ENCODE measurements around the gene MAPK7. TPM values are rescaled to one million over a fixed set of nuclear protein-coding genes. Genes with fewer than 3 reads are reported as not detected.

MAPK7 gene
- total RNA-seq, 2 donors from 2014 or later: 49.2 to 51.2 TPM

GRCh38 chr17:19412984-19413383 is 34.7 kb downstream of the MAPK7 start:
- ATAC-seq (ENCODE audit: insufficient number of reproducible peaks, low FRiP score, low read depth): no peak
- no peaks in the 10 kb centered on the region for H3K9me3 ChIP-seq
- H3K27me3 ChIP-seq (replicated peaks; ENCODE audit: insufficient read depth): no peaks in the 10 kb centered on the region
- peaks cover 0 to 13% of the 10 kb centered on the region in 2 donors for H3K4me1 ChIP-seq (ENCODE audit: control insufficient read depth in 1 of 2, low read depth in 2 of 2)
- no peaks in the 10 kb centered on the region for H3K36me3 ChIP-seq
- no peak for DNase-seq (ENCODE audit: low spot score)
- no peak overlapping the region for H3K27ac ChIP-seq
- H3K4me3 ChIP-seq: no peak overlapping the region
- no peak for TF ChIP-seq CTCF (IDR thresholded peaks at IDR 0.05)

- ATAC-seq (ENCODE audit: insufficient number of reproducible peaks, low FRiP score, low read depth): no peak
- H3K27ac ChIP-seq: no peak overlapping the region
- no peak for DNase-seq (ENCODE audit: low spot score)
- no peak overlapping the region for H3K4me3 ChIP-seq
- peaks cover 0 to 13% of the 10 kb centered on the region in 2 donors for H3K4me1 ChIP-seq (ENCODE audit: control insufficient read depth in 1 of 2, low read depth in 2 of 2)
- TF ChIP-seq CTCF (IDR thresholded peaks at IDR 0.05): no peak
- H3K27me3 ChIP-seq (replicated peaks; ENCODE audit: insufficient read depth): no peaks in the 10 kb centered on the region
- no peaks in the 10 kb centered on the region for H3K36me3 ChIP-seq
- H3K9me3 ChIP-seq: no peaks in the 10 kb centered on the region
These were observed 35.5 kb downstream of the MAPK7 start for GRCh38 chr17:19413761-19414160.

GRCh38 chr17:19414396-19415280 is 36.3 kb downstream of the MAPK7 start:
- no peak for TF ChIP-seq CTCF (IDR thresholded peaks at IDR 0.05)
- ATAC-seq (ENCODE audit: insufficient number of reproducible peaks, low FRiP score, low read depth) (no peak), DNase-seq (ENCODE audit: low spot score) (no peak)
- Histone ChIP-seq H3K27me3 (replicated peaks; ENCODE audit: insufficient read depth) (no peaks in the 10 kb centered on the region), H3K36me3 (no peaks in the 10 kb centered on the region), H3K4me3 (no peak overlapping the region), H3K27ac (no peak overlapping the region), H3K4me1 (ENCODE audit: control insufficient read depth in 1 of 2, low read depth in 2 of 2) (peaks cover 0 to 13% of the 10 kb centered on the region in 2 donors), H3K9me3 (no peaks in the 10 kb centered on the region)

GRCh38 chr17:19415311-19415710 is 37.0 kb downstream of the MAPK7 start:
- ATAC-seq (ENCODE audit: insufficient number of reproducible peaks, low FRiP score, low read depth) (no peak), DNase-seq (ENCODE audit: low spot score) (no peak)
- TF ChIP-seq CTCF (IDR thresholded peaks at IDR 0.05): no peak
- no peak overlapping the region for H3K4me3 ChIP-seq
- no peaks in the 10 kb centered on the region for H3K36me3 ChIP-seq
- peaks cover 0 to 13% of the 10 kb centered on the region in 2 donors for H3K4me1 ChIP-seq (ENCODE audit: control insufficient read depth in 1 of 2, low read depth in 2 of 2)
- no peaks in the 10 kb centered on the region for H3K9me3 ChIP-seq
- no peak overlapping the region for H3K27ac ChIP-seq
- H3K27me3 ChIP-seq (replicated peaks; ENCODE audit: insufficient read depth): no peaks in the 10 kb centered on the region

GRCh38 chr17:19415806-19416775 is 37.8 kb downstream of the MAPK7 start:
- no peaks in the 10 kb centered on the region for H3K9me3 ChIP-seq
- H3K27ac ChIP-seq: no peak overlapping the region
- no peaks in the 10 kb centered on the region for H3K36me3 ChIP-seq
- no peak for TF ChIP-seq CTCF (IDR thresholded peaks at IDR 0.05)
- no peak overlapping the region for H3K4me3 ChIP-seq
- H3K27me3 ChIP-seq (replicated peaks; ENCODE audit: insufficient read depth): no peaks in the 10 kb centered on the region
- H3K4me1 ChIP-seq (ENCODE audit: control insufficient read depth in 1 of 2, low read depth in 2 of 2): peaks cover 0 to 7% of the 10 kb centered on the region in 2 donors
- DNase-seq (ENCODE audit: low spot score): no peak
- no peak for ATAC-seq (ENCODE audit: insufficient number of reproducible peaks, low FRiP score, low read depth)
